Stimulated activated CD4-positive, alpha-beta T cell treated with anti-CD3 and anti-CD28 coated beads, Interleukin-4, amount 100 ng/mL, for 48 hours (primary cell): ENCODE results near the gene KIF3B.
A peak's percentile ranks its signal among the peaks of the same experiment; 100 is the strongest.
"Not testable (repeated sequence)": the region's sequence is repeated elsewhere in the genome, so short reads cannot be mapped to it uniquely, and the experiment has no call there.

Source experiments
- DNase-seq, 2 donors: peaks; one replicate each; pipeline ENCODE4 v3.0.0-alpha.2; 2020; ENCODE audit warnings: low read depth in 2 of 2

KIF3B gene

GRCh38 chr20:32277361-32278198 lies at the start of gene KIF3B:
TSS of gene KIF3B (plus strand) at chr20:32277651. CDS start at chr20:32309778, 32,127 bp downstream.
- DNase-seq: peak; percentile 75 to 84

GRCh38 chr20:32227744-32228688 lies 49.4 kb upstream of the KIF3B start:
- no peak for DNase-seq

GRCh38 chr20:32229251-32229747 lies 48.2 kb upstream of the KIF3B start:
- DNase-seq: no peak

GRCh38 chr20:32230707-32231106 lies 46.7 kb upstream of the KIF3B start:
- no peak for DNase-seq

DNA sequence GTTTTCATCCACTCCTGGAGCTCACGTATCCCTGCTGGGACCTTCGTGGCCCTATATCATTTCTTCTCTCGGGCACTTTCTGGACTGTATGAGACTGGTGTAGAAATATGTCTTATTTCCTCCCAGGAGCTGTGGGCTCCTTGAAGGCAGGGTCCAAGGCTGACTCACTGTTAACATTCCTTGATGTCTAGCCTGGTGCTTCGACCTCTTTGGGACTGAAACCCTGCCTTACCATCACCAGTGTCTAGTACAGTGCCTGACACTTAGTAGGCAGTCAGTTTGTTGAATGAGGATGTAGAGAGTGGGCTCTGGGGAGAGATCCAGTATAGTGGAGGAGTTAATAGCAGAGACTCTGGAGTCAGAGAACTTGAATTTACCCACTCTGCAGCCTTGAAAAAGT lies 46.2 kb upstream of the KIF3B start:
- DNase-seq: no peak

GRCh38 chr20:32231847-32232246 lies 45.6 kb upstream of the KIF3B start:
- peak in 1 of 2 donors; percentile 48 for DNase-seq

DNA sequence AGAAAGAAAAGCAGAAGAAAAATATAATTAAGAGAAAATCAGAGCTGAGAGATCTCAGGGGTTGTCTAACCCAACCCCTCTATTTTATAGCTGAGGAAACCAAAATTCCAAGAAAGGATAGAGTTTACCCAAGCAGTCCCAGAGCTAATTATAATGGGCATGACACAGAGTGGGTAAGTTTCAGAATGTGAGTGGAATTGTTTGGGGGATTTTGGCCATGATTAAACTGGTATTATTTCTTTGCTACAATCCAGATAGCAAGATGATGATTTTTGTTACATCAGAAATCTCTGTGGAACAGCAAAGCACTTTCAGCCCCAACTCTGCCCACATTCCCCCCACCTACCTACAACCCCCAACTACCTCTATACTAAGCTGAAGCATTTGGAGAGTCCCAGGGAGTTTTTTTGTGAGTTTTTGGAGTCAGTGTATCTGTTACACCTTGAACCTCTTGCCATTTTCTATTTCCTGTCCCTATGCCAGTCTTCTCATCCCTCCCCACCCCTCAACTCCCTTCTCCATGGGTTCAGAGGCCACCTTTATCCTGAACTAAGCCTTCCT lies 45.0 kb upstream of the KIF3B start:
- peak in 1 of 2 donors; percentile 17 for DNase-seq

DNA sequence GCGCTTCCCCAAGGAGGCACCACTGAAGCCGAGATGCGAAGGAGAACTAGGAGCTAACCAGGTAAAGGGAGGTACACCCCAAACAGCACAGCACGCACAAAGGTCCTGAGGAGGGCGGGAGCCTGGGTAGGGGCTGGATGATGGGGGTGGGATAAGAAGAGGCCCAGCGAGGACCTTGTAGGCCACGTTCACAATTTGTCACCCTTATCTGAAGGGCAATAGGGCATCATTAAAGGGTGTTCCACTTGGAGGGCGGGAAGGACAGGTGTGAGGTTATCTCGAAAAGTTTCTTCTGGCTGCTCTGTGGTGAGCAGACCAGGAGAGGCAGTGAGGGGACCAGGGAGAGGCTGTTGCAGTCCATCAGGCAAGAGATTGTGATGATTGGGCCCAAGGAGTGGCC lies 44.2 kb upstream of the KIF3B start:
- DNase-seq: no peak

GRCh38 chr20:32234135-32234808 lies 43.2 kb upstream of the KIF3B start:
- DNase-seq: no peak

GRCh38 chr20:32235331-32236047 lies 42.0 kb upstream of the KIF3B start:
- DNase-seq: no peak

GRCh38 chr20:32236048-32236533 lies 41.4 kb upstream of the KIF3B start:
- DNase-seq: no peak

GRCh38 chr20:32236819-32237218 lies 40.6 kb upstream of the KIF3B start:
- DNase-seq: no peak

DNA sequence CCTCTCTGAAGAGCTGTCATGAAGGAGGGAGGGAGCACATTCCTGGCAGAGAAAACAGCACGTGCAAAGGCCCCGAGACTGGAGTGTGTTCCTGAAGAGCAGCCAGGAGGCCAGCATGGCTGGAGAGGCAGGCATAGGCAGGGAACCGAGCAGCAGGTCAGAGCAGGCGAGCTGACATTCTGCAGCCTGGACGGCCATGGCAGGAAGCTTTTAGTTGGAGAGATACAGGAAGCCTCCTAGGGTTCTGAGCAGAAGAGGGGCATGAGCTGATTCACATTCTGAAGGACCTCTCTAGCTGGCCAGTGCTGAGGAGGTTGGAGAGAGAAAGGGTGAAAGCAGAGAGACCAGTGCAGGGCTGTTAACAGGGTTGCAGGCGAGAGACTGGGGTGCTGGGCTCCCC lies 40.0 kb upstream of the KIF3B start:
- no peak for DNase-seq

- no peak for DNase-seq
Observed at GRCh38 chr20:32238483-32239425, 38.7 kb upstream of the KIF3B start.

DNA sequence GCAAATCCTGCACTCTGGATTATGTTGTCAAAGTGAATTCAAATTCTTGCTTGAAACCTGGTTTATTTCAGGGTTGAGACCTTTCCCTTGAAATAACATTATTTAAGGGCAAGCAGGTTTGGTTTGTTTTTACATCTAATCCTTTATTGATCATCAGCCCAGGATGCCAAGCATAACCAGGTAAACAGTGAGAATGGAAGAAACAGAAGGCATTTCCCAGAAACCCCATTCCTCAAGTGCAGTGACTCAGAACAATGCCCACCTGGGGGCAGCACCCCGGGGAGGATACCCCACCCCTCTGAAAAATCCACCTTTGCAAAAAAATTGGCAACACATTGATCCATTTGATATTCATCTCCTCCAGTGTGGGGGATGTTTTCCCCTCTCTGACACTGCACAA lies 37.2 kb upstream of the KIF3B start:
- no peak for DNase-seq

DNA sequence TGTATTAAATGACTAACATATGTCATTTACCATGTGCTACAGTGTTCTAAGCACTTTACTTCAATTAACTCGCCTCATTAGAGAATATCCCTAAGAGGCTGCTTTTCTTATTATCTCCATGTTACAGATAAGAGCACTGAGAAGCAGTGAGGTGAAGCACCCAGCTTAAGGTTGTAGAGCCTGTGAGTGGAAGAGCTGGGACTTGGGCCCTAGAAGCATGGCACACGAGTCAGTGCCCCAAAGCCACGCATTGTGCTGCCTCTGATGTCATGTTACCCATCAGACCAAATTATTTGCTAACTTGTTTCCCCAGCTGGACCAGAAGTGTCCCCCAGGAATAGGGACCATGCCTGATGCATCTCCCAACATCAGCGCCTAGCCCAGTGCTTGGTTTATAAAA lies 35.6 kb upstream of the KIF3B start:
- no peak for DNase-seq

DNA sequence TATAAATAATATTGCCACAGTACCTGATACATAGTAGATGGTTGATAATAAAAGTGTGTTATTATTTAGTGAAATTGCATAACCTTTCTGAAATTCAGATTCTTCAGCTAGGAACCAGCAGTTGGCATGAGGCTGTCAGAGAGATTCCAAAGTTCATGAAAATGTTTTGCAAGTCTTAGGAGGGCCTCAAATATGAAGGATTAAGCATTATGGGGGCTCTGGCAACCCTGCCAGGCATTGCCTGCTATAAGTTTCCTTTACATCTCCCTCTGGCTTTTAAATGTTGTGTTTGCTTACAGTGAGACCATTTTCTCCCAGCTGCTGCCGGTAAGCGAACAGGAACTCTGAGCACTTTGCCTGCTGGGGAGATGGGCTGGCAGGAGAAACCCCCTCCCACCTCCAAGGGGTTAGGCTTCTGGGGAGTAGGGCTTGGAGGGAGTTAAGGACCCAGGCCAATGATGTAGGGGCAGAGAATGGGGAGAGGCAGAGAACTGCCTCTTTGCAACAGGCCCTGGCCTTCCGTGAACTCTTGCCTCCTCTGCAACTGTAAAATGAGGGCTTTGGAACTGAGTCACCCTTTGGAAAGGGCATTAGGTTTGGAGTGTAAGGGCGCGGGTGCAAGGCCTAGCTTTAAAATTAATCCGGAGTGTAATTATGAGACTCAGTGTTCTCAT lies 33.2 kb upstream of the KIF3B start:
- DNase-seq: no peak

DNA sequence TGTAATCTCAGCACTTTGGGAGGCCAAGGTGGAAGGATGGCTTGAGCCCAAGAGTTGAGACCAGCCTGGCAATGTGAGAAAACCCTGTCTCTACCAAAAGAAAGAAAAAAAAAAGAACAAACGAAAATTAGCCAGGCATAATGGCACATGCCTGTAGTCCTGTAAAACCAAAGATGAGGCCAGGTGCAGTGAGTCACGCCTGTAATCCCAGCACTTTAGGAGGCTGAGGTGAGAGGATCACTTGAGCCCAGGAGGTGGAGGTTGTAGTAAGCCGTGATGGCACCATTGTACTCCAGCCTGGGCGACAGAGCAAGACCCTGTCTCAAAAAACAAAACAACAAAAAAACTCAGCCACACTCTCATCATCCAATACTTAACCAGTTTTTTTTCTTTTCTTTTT lies 32.5 kb upstream of the KIF3B start:
- DNase-seq: no peak

GRCh38 chr20:32246208-32246607 lies 31.2 kb upstream of the KIF3B start:
- DNase-seq: not testable (repeated sequence)
